AG09319 (cell line): ENCODE measurements around the gene DDI2.

Experiments used
- DNase-seq: peaks from one replicate; pipeline ENCODE4 v3.0.0-alpha.2; 2010; ENCODE audit warnings: low read depth; ENCODE audit errors: extremely low read depth
- TF ChIP-seq, protein P1 (sequence below): IDR thresholded peaks from 2 replicates; pipeline ENCODE4 v1.5.1; 2011; ENCODE audit warnings: low read depth, mild to moderate bottlenecking, inconsistent platforms, low read length, moderate library complexity

The DDI2 gene

DNA sequence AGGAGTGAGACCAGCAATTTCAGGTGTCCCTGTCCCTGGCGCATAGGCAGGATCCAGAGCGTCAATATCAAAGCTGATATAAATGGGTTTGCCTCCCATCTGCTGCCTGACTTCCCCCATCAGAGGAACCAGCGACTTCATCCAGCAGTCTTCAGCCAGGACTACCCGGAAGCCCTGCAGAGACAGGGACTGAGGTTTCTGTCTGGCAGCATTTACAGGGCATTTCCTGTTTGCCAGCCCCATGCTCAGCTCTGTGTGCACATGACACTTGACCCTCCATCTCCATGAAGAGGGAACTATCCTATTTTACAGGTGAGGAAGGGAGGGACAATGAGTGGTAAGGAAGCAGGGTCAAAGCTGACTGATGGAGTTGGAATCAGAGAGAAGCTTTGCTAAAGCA, 39.6 kb upstream of the DDI2 start:
- DNase-seq: no peak

DNA sequence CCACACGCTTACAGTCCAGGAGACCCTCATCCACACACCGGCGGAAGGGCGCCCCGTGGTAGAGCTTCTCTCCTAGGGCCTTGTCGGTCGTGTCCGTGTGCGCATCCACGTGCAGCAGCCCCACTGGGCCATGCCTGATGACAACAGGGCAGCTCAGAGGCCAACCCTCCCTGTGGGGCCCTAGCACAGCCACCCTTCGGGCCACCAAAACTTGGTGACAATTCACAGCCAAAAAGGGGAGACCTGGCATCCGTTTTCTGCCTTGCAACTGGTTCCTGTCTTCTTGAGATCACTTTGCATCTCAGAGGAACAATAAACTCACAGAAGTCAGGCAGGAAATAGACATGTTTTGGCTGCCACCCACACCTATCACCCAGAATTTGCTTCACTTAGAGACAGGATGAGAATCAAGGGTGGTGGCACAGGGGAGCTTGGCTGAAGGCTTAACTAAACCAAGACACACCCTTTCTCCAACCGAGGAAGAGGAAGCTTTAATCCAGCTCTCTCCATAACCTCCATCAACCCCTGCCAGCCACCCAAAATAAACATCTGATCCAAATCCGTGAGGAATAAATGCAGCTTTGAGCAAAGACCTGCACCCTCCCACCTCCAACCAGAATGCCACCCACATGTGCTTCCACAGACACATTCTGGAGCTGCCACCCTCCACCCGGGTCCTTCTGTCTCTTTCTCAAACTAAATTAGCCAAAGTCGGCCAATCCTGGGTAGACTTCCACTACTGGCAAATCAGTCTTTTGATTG, 38.2 kb upstream of the DDI2 start:
- TF ChIP-seq, protein P1, sequence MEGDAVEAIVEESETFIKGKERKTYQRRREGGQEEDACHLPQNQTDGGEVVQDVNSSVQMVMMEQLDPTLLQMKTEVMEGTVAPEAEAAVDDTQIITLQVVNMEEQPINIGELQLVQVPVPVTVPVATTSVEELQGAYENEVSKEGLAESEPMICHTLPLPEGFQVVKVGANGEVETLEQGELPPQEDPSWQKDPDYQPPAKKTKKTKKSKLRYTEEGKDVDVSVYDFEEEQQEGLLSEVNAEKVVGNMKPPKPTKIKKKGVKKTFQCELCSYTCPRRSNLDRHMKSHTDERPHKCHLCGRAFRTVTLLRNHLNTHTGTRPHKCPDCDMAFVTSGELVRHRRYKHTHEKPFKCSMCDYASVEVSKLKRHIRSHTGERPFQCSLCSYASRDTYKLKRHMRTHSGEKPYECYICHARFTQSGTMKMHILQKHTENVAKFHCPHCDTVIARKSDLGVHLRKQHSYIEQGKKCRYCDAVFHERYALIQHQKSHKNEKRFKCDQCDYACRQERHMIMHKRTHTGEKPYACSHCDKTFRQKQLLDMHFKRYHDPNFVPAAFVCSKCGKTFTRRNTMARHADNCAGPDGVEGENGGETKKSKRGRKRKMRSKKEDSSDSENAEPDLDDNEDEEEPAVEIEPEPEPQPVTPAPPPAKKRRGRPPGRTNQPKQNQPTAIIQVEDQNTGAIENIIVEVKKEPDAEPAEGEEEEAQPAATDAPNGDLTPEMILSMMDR: no peak
- DNase-seq: no peak

More for the DNA sequence above, 39.6 kb upstream of the DDI2 start:
- TF ChIP-seq, protein P1: no peak

DNA sequence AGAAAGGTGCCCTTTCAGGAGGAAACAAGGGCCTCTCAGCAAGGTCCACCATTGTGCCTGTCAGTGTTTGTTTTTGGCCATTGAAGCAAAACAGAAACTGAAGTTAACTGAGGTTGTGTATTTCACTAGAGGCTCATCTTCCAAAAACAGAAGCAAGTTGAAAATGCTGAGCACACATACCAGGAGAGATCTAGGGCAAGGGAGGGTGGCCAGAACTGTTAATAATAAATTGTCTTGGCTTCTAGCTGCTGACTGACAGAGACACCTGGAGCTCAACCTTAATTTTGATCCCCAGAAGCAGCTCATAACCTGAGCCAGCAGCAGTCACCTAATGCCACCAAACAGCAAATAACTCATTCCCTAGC, 37.6 kb upstream of the DDI2 start:
- TF ChIP-seq, protein P1: no peak
- DNase-seq: no peak

DNA sequence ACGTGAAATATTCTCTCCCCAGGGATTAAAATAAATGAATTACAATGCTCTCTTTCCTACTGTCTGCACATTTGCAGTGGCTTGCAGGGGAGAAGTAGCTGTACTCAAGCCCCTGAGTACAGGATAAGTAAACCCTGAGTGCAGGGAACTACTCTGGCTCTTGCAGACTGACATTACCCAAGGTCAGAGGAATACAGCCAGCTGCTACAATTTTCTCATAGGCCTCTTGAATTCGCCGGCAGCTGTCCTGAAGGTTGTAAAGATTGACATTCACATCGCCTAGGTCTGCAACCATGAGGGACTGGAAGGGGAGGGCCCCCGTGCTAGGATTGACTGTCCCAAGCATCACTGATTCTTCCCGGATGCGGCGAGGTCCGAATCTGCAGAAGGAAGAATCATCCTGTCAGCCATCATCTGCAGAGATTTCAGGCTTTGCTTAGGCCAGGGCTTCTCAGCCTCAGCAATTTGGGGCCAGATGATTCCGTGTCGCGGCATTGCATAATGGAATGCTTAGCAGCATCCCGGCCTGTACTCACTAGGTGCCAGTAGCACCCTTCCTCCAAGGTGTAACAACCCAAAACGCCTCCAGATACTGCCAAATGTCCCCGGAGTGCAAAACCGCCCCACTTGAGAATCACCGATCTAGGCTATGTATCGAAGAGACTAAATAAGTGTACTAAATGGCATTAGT, 34.1 kb upstream of the DDI2 start:
- TF ChIP-seq, protein P1: no peak
- DNase-seq: no peak

DNA sequence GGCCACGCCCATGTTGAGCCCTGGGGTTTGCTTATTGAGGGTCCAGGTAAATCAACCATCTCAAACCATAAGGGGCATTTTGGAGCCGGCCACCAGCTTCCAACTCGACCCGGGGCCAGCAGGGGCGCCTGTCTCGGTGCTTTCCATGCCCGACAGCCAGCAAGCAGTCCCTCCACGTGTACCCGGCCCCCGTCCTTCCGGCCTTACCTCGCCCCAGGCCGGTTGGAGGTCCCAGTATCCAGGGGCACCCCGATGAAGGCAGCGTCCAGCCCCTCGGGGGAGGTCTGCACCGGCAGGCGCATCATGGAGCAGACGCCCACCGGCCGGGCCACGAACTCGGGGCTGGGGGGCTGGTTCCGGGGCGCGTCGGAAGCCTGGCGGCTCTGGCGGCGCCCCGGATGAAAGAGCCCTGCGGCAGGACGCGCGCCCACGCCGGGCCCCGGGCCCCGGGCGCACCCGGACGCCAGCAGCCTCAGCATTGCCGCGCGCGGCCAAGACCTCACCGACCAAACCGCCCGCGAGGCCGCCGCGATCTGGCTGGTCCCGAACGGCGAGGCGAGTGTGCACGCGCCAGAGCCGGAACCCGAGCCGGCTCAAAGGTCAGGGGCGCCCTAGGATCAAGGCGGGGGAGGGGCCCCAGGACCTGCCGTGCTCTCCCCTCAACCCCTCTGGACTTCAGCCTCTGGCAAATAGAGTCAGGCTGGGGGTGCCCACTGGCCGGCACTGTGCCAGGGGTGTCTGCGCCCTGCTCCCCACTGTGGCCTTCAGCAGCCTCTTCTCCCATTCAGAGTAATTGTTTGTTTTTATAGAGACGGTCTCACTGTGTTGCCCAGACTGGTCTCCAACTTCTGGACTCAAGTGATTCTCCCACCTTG, 32.5 kb upstream of the DDI2 start, which contains the start of gene AGMAT:
Gene AGMAT (minus strand): TSS at position 563 of the 875 bp plus-strand sequence. CDS start 84 bp downstream, at position 479.
- DNase-seq: no peak

DNA sequence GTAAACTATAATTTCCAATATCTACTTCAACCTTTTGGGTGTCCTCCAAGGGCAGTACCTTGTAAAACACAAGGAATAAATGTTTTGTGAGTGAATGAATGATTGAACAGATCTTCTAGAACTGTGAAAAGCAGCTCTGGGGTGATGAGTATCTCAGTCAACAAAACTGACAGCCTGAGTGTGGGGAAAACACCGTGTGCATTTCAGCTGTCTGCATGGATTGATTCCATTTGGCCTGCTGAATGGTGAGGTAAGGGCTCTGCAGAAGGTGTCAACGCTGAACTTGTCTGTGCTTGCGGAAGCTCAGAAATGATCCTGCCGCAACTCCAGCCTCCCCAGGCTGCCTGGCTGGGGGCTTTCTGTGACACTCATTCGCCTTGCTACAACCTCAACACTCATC, 25.0 kb upstream of the DDI2 start:
- TF ChIP-seq, protein P1: no peak
- DNase-seq: no peak

More for the DNA sequence above, 32.5 kb upstream of the DDI2 start, which contains the start of gene AGMAT:
- TF ChIP-seq, protein P1: peak; percentile 28
